HG03064 (cell line): ENCODE measurements around the gene GPR37.

ENCODE experiments used
- ATAC-seq: cut with Tn5 transposase; IDR thresholded peaks from one replicate; pipeline ENCODE4 v1.9.1; 2021; ENCODE audit warnings: low read depth; ENCODE audit not compliant: unreplicated experiment

The GPR37 gene

GRCh38 chr7:124737760-124738300 lies 27.8 kb downstream of the GPR37 start:
- ATAC-seq, result no peak

GRCh38 chr7:124728610-124729009 lies 37.0 kb downstream of the GPR37 start:
- no peak for ATAC-seq

GRCh38 chr7:124724507-124725192 lies 40.9 kb downstream of the GPR37 start:
- ATAC-seq, result no peak

- no peak for ATAC-seq
Observed at GRCh38 chr7:124724079-124724478, 41.5 kb downstream of the GPR37 start.

GRCh38 chr7:124723012-124723411 lies 42.6 kb downstream of the GPR37 start:
- ATAC-seq, result no peak

- ATAC-seq, result no peak
Observed at GRCh38 chr7:124722292-124722691, 43.3 kb downstream of the GPR37 start.

- ATAC-seq, result no peak
Observed at GRCh38 chr7:124720195-124720594, 45.4 kb downstream of the GPR37 start.

GRCh38 chr7:124718032-124718766 lies 47.4 kb downstream of the GPR37 start:
- ATAC-seq, result no peak

- ATAC-seq, result no peak
Observed at GRCh38 chr7:124716894-124717293, 48.7 kb downstream of the GPR37 start.

- no peak for ATAC-seq
Observed at GRCh38 chr7:124713086-124713485, 52.5 kb downstream of the GPR37 start.

- no peak for ATAC-seq
Observed at GRCh38 chr7:124712017-124712416, 53.6 kb downstream of the GPR37 start.

GRCh38 chr7:124702385-124702784 lies 63.2 kb downstream of the GPR37 start:
- ATAC-seq, result no peak

GRCh38 chr7:124701955-124702354 lies 63.6 kb downstream of the GPR37 start:
- no peak for ATAC-seq

- no peak for ATAC-seq
Observed at GRCh38 chr7:124700655-124701054, 64.9 kb downstream of the GPR37 start.

- ATAC-seq, result no peak
Observed at GRCh38 chr7:124698964-124699363, 66.6 kb downstream of the GPR37 start.

- no peak for ATAC-seq
Observed at GRCh38 chr7:124697746-124698145, 67.8 kb downstream of the GPR37 start.
